Nephron progenitor cell (in vitro differentiated cells): ENCODE measurements around the gene RNF115.
"Not testable (repeated sequence)": the region's sequence is repeated elsewhere in the genome, so short reads cannot be mapped to it uniquely, and the experiment has no call there.

Experiments
- DNase-seq: peaks from one replicate; pipeline ENCODE4 v3.0.0; 2021
- H3K27ac Mint-ChIP-seq: 2 replicates; pipeline ENCODE4 v1.8.0; 2021; ENCODE audit warnings: mild to moderate bottlenecking, moderate library complexity, mixed read lengths
- H3K27me3 Mint-ChIP-seq: 2 replicates; pipeline ENCODE4 v1.8.0; 2021; ENCODE audit warnings: mild to moderate bottlenecking, low read depth, mixed read lengths; ENCODE audit not compliant: poor library complexity
- H3K36me3 Mint-ChIP-seq: 2 replicates; pipeline ENCODE4 v1.8.0; 2021; ENCODE audit warnings: low read depth, mixed read lengths
- H3K4me1 Mint-ChIP-seq: 2 replicates; pipeline ENCODE4 v1.8.0; 2021; ENCODE audit warnings: mixed read lengths
- H3K4me3 Mint-ChIP-seq: 2 replicates; pipeline ENCODE4 v1.8.0; 2021; ENCODE audit warnings: mild to moderate bottlenecking, moderate library complexity, mixed read lengths
- H3K9me3 Mint-ChIP-seq: 2 replicates; pipeline ENCODE4 v1.8.0; 2021; ENCODE audit warnings: mild to moderate bottlenecking, moderate library complexity, mixed read lengths
- TF ChIP-seq, protein P1 (sequence below): fragments of 200-600 bp; sonication (generic); IDR thresholded peaks from 2 replicates; pipeline ENCODE4 v1.5.0; 2021; ENCODE audit warnings: antibody characterized with exemption

RNF115 gene

DNA sequence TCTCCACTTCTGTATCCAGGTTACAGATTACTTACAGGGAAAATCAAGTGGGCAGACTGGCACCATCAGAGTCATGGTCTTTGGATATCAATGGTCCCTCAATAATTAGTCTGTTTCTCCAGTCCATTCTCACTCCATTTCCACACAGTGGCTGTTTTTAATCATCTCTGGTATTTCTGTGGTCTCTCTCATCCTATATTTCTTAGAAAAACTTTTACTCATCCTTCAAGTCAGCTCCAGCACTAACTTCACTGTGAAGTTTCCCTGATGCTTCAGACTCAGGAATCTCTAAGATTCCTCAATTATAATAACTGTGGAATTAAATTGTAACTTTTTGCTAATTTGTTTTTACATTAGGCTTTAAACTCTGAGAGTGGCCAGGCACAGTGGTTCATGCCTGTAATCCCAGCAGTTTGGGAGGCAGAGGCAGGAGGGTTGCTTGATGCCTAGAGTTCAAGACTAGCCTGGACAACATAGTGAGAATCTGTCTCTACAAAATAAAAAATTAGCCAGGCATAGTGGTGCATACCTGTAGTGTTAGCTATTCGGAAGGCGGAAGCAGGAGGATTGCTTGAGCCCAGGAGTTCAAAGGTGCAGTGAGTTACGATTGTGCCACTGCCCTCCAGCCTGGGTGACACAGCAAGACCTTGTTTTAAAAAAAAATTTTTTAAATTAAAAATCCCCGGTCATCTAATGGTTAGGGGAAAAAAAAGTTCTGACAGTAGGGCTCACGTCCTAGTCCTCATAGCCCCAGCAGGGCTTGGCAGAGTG, 94.0 kb downstream of the RNF115 start:
- Mint-ChIP-seq H3K4me1 (peaks cover 5% of the 10 kb centered on the region), H3K36me3 (no peaks in the 10 kb centered on the region), H3K9me3 (no peaks in the 10 kb centered on the region), H3K27ac (no peak overlapping the region), H3K4me3 (no peak overlapping the region), H3K27me3 (no peaks in the 10 kb centered on the region)
- DNase-seq, result no peak
- TF ChIP-seq, protein P1, sequence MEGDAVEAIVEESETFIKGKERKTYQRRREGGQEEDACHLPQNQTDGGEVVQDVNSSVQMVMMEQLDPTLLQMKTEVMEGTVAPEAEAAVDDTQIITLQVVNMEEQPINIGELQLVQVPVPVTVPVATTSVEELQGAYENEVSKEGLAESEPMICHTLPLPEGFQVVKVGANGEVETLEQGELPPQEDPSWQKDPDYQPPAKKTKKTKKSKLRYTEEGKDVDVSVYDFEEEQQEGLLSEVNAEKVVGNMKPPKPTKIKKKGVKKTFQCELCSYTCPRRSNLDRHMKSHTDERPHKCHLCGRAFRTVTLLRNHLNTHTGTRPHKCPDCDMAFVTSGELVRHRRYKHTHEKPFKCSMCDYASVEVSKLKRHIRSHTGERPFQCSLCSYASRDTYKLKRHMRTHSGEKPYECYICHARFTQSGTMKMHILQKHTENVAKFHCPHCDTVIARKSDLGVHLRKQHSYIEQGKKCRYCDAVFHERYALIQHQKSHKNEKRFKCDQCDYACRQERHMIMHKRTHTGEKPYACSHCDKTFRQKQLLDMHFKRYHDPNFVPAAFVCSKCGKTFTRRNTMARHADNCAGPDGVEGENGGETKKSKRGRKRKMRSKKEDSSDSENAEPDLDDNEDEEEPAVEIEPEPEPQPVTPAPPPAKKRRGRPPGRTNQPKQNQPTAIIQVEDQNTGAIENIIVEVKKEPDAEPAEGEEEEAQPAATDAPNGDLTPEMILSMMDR, result no peak

DNA sequence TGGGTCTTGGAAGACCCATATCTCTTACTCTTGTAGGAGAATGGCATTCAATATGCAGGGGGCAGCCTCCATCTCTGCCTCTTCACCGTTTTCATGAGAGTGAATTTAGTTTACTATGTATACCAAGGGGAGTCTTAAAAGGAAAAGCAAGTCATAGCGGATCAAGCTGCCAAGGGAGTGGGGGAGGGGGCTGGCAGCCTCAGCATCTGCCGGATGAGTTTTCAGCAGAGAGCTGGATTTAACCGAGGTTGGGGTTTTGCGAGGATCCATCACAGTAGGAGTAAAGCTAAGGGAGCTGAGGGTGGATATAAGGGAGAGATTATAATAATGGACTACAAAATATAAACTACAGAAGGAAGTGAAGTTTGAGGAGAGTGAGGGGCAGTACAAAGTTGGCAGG, 94.7 kb downstream of the RNF115 start:
- Mint-ChIP-seq H3K36me3 (no peaks in the 10 kb centered on the region), H3K4me1 (peaks cover 5% of the 10 kb centered on the region)

DNA sequence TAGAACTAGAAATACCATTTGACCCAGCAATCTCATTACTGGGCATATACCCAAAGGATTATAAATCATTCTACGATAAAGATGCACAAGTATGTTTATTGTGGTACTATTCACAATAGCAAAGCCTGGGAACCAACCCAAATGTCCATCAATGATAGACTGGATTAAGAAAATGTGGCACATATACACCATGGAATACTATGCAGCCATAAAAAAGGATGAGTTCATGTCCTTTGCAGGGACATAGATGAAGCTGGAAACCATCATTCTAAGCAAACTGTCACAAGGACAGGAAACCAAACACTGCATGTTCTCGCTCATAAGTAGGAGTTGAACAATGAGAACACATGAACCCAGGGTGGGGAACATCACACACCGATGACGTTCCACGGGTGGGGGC, 97.7 kb downstream of the RNF115 start:
- not testable (repeated sequence) for H3K27me3 Mint-ChIP-seq, DNase-seq, H3K4me3 Mint-ChIP-seq, H3K9me3 Mint-ChIP-seq, H3K27ac Mint-ChIP-seq, H3K36me3 Mint-ChIP-seq
- peaks cover 11% of the 10 kb centered on the region for H3K4me1 Mint-ChIP-seq

More for the DNA sequence above, 94.7 kb downstream of the RNF115 start:
- Mint-ChIP-seq H3K27ac (no peak overlapping the region), H3K9me3 (no peaks in the 10 kb centered on the region), H3K4me3 (no peak overlapping the region), H3K27me3 (no peaks in the 10 kb centered on the region)
- no peak for DNase-seq
- TF ChIP-seq, protein P1, result no peak

DNA sequence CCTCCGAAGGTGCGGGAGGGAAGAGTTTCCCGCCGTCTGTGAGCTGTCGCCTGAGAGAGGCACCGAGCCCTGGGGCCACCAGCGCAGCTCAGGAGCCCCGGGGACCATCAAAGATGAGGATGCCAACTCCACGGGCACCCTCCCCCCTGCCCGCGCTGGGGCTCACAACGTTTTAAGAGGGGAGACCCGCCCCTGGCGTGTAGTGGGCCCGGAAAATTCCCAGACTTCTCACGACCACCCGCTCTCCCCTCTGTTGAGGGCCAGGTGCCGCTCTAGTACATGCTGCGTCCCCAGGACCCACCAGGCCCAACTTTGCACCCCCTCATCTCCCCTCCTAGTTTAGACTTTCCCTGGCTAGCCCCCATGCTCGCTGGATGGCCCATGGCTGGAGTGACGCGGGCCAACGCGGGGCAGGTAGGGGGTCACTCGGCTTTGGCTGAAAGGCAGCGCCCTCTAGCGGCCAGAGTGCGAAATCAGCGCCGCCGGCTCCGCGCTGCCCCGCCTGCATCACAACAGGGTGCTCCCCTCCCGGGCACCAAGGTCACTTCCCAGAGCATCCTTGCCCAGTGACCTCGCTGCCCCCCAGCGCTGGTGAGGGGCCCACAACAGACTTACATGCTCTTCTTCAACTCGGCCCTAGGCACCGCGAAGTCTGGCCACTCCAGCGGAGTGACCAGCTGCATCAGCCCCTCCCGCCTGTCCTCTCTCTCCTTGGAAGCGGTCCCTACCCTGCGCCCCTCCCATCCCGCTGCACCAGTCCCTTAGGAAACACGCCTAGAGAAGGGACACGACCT, 102.8 kb downstream of the RNF115 start:
- Mint-ChIP-seq H3K27me3 (peaks cover 30% of the 10 kb centered on the region), H3K27ac (no peak overlapping the region), H3K9me3 (no peaks in the 10 kb centered on the region)

DNA sequence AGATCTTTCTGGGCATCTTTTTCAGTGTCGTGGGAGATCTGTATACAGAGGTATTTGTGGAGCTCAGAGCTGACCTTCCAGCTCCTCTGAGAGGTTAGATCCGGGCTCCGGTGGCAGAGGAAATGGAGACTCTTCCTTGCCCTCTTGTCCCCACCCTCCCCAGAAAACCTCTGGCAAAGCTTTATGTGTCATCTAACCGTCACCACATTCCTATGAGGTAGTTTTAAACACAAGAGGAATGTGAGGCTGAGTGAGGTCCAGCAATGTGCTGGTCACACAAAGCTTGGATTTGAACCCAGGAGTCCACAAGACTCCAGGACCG, 103.4 kb downstream of the RNF115 start:
- TF ChIP-seq, protein P1, result no peak
- Mint-ChIP-seq H3K27me3 (peaks cover 30% of the 10 kb centered on the region), H3K4me3 (no peak overlapping the region), H3K4me1 (peaks cover 15% of the 10 kb centered on the region), H3K36me3 (no peaks in the 10 kb centered on the region), H3K9me3 (no peaks in the 10 kb centered on the region), H3K27ac (no peak overlapping the region)
- DNase-seq, result no peak

More for the DNA sequence above, 102.8 kb downstream of the RNF115 start:
- DNase-seq, result peak; percentile 86
- Mint-ChIP-seq H3K4me1 (peaks cover 13% of the 10 kb centered on the region), H3K4me3 (peak overlapping the region; percentile 37), H3K36me3 (no peaks in the 10 kb centered on the region)
- TF ChIP-seq, protein P1, result peak; percentile 96

DNA sequence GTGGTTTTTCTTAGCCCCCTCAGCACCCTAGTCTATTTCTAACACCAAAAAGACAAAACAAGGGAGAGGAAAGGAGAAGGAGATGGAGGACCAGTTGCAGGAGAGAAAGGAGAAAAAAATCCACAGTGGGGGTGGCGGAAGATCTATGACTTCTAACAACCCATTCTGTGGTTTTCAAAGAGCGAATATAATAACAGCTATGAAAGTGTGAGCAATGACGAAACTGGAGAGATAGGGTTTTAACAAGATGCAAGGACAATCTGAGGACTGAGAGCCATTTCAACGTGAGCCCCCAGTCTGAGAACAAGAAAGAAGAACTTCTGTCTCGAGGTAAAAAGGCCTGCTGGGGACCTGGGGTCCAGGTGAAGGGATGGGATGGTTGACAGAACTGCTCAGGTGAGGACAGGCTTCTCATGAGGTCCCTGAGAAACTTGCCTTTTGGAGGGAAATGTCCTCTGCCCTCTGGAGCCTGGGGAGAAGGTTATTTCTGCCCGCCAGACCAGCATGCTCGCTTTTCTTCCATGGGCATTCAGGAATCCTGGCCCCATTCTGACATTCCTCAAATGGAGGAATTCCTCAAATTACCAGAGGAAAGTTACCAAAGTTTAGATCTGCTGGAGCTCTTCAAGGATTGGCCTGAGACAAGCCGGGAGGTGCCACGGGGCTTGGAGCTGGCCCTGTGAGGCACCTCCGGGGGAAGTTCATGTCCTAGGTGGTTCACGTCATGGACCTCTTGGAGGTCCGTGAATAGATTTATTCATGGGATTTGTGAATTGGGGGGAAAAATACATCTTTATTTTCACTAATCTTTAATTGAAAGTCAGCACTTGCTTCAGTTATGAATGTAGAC, 104.4 kb downstream of the RNF115 start, which contains the start of gene CD160:
Gene CD160 (plus strand): TSS at position 270 of the 850 bp plus-strand sequence. CDS start 8,829 bp downstream, outside the sequence.
- H3K4me1 Mint-ChIP-seq, result peaks cover 20% of the 10 kb centered on the region
- no peak within 1 kb of the TSS for H3K27ac Mint-ChIP-seq
- no peak for DNase-seq
- TF ChIP-seq, protein P1, result no peak
- H3K36me3 Mint-ChIP-seq, result no peaks in the 10 kb centered on the region
- peaks cover 33% of the 10 kb centered on the region for H3K27me3 Mint-ChIP-seq
- H3K4me3 Mint-ChIP-seq, result no peak within 1 kb of the TSS
- no peaks in the 10 kb centered on the region for H3K9me3 Mint-ChIP-seq

DNA sequence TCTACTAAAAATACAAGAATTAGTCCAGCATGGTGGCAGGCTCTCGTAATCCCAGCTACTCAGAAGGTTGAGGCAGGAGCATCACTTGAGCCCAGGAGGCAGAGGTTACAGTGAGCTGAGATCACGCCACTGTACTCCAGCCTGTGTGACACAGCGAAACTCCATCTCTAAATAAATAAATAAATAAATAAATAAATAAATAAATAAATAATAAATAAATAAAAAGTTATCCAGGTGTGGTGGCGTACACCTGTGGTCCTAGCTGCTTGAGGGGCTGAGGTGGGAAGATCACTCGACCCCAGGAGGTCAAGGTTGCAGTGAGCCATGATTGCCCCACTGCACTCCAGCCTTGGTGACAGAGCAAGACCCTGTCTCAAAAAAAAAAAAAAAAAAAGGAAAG, 105.4 kb downstream of the RNF115 start:
- not testable (repeated sequence) for H3K27ac Mint-ChIP-seq, H3K36me3 Mint-ChIP-seq, DNase-seq, H3K9me3 Mint-ChIP-seq, H3K4me3 Mint-ChIP-seq
- Mint-ChIP-seq H3K4me1 (peaks cover 20% of the 10 kb centered on the region), H3K27me3 (peaks cover 35% of the 10 kb centered on the region)
